Osteocyte (in vitro differentiated cells): ENCODE measurements around the gene TNFRSF1A. TPM values are rescaled to one million over a fixed set of nuclear protein-coding genes. Genes with fewer than 3 reads are reported as not detected.

Experiments used
- DNase-seq: peaks from one replicate; pipeline ENCODE4 v3.0.0; 2021; ENCODE audit warnings: mixed read lengths; ENCODE audit not compliant: unreplicated experiment; ENCODE audit errors: extremely low spot score
- H3K27ac Mint-ChIP-seq: one replicate; pipeline ENCODE4 v1.8.0; 2021; ENCODE audit warnings: mild to moderate bottlenecking, mixed read lengths; ENCODE audit not compliant: unreplicated experiment
- H3K27me3 Mint-ChIP-seq: one replicate; pipeline ENCODE4 v1.8.0; 2021; ENCODE audit warnings: mixed read lengths; ENCODE audit not compliant: unreplicated experiment
- H3K36me3 Mint-ChIP-seq: one replicate; pipeline ENCODE4 v1.8.0; 2021; ENCODE audit warnings: mixed read lengths; ENCODE audit not compliant: unreplicated experiment
- H3K4me1 Mint-ChIP-seq: one replicate; pipeline ENCODE4 v1.8.0; 2021; ENCODE audit warnings: mixed read lengths; ENCODE audit not compliant: unreplicated experiment
- H3K4me3 Mint-ChIP-seq: one replicate; pipeline ENCODE4 v1.8.0; 2021; ENCODE audit warnings: mild to moderate bottlenecking, moderate library complexity, mixed read lengths; ENCODE audit not compliant: unreplicated experiment
- H3K9me3 Mint-ChIP-seq: one replicate; pipeline ENCODE4 v1.8.0; 2021; ENCODE audit warnings: mixed read lengths; ENCODE audit not compliant: unreplicated experiment
- total RNA-seq: library from RNA; stranded (reverse); gene quantifications from 2 replicates; pipeline ENCODE4 v1.2.1, GENCODE V29; 2021
- TF ChIP-seq, protein P1 (sequence below): fragments of 200-600 bp; sonication (generic); IDR thresholded peaks from 2 replicates; pipeline ENCODE4 v1.5.0; 2021; ENCODE audit warnings: antibody characterized with exemption, mild to moderate bottlenecking, moderate library complexity

The TNFRSF1A gene
- total RNA-seq, 1 donor from 2014 or later, result 170 TPM

- Mint-ChIP-seq H3K9me3 (no peaks in the 10 kb centered on the region), H3K4me3 (no peak overlapping the region), H3K27me3 (no peaks in the 10 kb centered on the region), H3K36me3 (peaks cover 14% of the 10 kb centered on the region), H3K4me1 (peaks cover 12% of the 10 kb centered on the region), H3K27ac (no peak overlapping the region)
- TF ChIP-seq, protein P1, sequence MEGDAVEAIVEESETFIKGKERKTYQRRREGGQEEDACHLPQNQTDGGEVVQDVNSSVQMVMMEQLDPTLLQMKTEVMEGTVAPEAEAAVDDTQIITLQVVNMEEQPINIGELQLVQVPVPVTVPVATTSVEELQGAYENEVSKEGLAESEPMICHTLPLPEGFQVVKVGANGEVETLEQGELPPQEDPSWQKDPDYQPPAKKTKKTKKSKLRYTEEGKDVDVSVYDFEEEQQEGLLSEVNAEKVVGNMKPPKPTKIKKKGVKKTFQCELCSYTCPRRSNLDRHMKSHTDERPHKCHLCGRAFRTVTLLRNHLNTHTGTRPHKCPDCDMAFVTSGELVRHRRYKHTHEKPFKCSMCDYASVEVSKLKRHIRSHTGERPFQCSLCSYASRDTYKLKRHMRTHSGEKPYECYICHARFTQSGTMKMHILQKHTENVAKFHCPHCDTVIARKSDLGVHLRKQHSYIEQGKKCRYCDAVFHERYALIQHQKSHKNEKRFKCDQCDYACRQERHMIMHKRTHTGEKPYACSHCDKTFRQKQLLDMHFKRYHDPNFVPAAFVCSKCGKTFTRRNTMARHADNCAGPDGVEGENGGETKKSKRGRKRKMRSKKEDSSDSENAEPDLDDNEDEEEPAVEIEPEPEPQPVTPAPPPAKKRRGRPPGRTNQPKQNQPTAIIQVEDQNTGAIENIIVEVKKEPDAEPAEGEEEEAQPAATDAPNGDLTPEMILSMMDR, result no peak
- DNase-seq, result no peak
Observed at GRCh38 chr12:6337958-6338433, 3.9 kb downstream of the TNFRSF1A start.

DNA sequence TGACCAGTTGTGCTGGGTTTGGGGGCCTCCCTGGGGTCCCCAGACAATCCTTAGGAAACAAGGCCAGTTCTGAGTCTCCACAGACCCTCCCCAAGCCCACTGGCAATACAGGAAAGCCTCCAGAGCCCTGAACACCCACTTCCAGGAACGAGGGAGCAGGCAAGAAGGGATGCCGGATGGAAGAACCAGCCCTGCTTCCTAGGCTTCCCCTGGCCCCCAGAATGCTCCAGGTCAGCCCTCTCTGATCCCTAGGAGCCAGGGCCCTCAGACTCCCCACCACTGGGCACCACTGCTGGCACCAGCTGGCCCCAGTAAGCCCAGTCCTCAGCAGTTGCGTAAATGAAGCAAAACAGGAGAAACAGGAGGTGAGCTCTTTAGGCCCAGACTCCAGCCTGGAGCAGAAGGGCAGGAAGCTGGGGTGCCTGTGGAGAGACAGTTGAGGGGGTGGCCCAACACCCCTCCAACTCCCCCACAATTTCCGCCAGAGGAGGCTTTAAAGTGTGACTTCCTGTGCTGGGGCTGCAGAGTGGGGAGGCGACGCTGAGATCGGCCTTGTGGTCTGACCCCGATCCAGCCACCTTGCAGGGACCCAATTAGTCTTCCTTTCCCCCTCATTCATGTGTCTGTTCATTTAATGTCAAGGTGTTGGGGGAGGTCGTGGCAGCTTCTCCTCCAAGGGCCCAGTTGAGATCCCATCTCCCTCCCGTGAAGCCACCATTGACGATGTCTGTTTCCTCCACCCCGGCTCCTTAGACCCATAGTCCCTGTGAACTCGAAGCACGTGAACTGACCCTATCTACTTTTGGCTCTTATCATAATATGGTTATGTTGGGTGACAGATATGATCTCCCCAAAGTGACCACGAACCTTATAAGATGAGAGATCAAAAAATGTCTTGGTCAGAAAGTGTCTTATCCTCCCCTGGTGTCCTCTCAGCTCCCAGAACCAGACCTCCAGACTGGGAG, 4.7 kb downstream of the TNFRSF1A start:
- H3K36me3 Mint-ChIP-seq, result peaks cover 19% of the 10 kb centered on the region
- H3K27me3 Mint-ChIP-seq, result no peaks in the 10 kb centered on the region
- H3K27ac Mint-ChIP-seq, result no peak overlapping the region
- TF ChIP-seq, protein P1, result no peak
- H3K4me3 Mint-ChIP-seq, result no peak overlapping the region
- H3K4me1 Mint-ChIP-seq, result peaks cover 3% of the 10 kb centered on the region
- H3K9me3 Mint-ChIP-seq, result no peaks in the 10 kb centered on the region
- no peak for DNase-seq

GRCh38 chr12:6336079-6336888, 5.6 kb downstream of the TNFRSF1A start:
- no peaks in the 10 kb centered on the region for H3K9me3 Mint-ChIP-seq
- H3K4me1 Mint-ChIP-seq, result peaks cover 2% of the 10 kb centered on the region
- DNase-seq, result peak; percentile 96
- TF ChIP-seq, protein P1, result no peak
- H3K36me3 Mint-ChIP-seq, result peaks cover 21% of the 10 kb centered on the region
- H3K4me3 Mint-ChIP-seq, result no peak overlapping the region
- H3K27me3 Mint-ChIP-seq, result no peaks in the 10 kb centered on the region
- no peak overlapping the region for H3K27ac Mint-ChIP-seq

GRCh38 chr12:6335451-6336078, 6.3 kb downstream of the TNFRSF1A start:
- H3K27ac Mint-ChIP-seq, result no peak overlapping the region
- TF ChIP-seq, protein P1, result peak; percentile 60
- H3K36me3 Mint-ChIP-seq, result peaks cover 26% of the 10 kb centered on the region
- no peak overlapping the region for H3K4me3 Mint-ChIP-seq
- H3K27me3 Mint-ChIP-seq, result no peaks in the 10 kb centered on the region
- H3K9me3 Mint-ChIP-seq, result no peaks in the 10 kb centered on the region
- H3K4me1 Mint-ChIP-seq, result peaks cover 2% of the 10 kb centered on the region
- no peak for DNase-seq
